Heart right ventricle (tissue), 16 donors: Measurements from ENCODE around the gene ZCCHC4. TPM values are rescaled to one million over a fixed set of nuclear protein-coding genes. Genes with fewer than 3 reads are reported as not detected.

Experiments
- ATAC-seq, 8 donors: fragments of 200-7000 bp; cut with Tn5 transposase; one replicate each; pipeline ENCODE4 v1.9.1; 2020; ENCODE audit warnings: mild to moderate bottlenecking in 8 of 8, moderate library complexity in 8 of 8, moderate number of reproducible peaks in 1 of 8
- DNase-seq, 2 donors: peaks; one replicate each; pipeline ENCODE4 v3.0.0-alpha.2; 2020
- H3K27ac ChIP-seq, 10 donors: fragments of 200-600 bp; sonication (generic) in 2 of 10; one replicate each; pipeline versions ENCODE4 v1.5.0 to v1.8.0; 2020 to 2022; ENCODE audit warnings: mild to moderate bottlenecking in 3 of 10
- H3K27me3 ChIP-seq, 7 donors: fragments of 200-600 bp; one replicate each; pipeline ENCODE4 v1.8.0; 2021 to 2022; ENCODE audit warnings: mild to moderate bottlenecking in 2 of 7
- H3K36me3 ChIP-seq, 9 donors: fragments of 200-600 bp; sonication (generic) in 1 of 9; one replicate each; pipeline versions ENCODE4 v1.5.0 to v1.8.0; 2020 to 2022; ENCODE audit warnings: mild to moderate bottlenecking in 2 of 9
- H3K4me1 ChIP-seq, 9 donors: fragments of 200-600 bp; sonication (generic) in 1 of 9; one replicate each; pipeline versions ENCODE4 v1.5.0 to v1.8.0; 2020 to 2022; ENCODE audit warnings: mild to moderate bottlenecking in 4 of 9
- H3K4me3 ChIP-seq, 10 donors: fragments of 200-600 bp; sonication (generic) in 2 of 10; one replicate each; pipeline versions ENCODE4 v1.5.0 to v1.8.0; 2020 to 2022; ENCODE audit warnings: mild to moderate bottlenecking in 7 of 10, moderate library complexity in 2 of 10
- H3K9me3 ChIP-seq, 11 donors: fragments of 200-600 bp in 10 of 11; sonication (generic) in 2 of 11; one replicate each; pipeline versions ENCODE4 v1.5.0 to v1.8.0; 2013 to 2022; ENCODE audit warnings: mild to moderate bottlenecking in 2 of 11, control low read depth in 1 of 11, moderate library complexity in 1 of 11
- WGBS, 2 donors: extraction: QIAGEN DNeasy Blood & Tissue Kit; methylation state at CpG; one replicate each; pipeline ENCODE4 v1.1.7; 2013; ENCODE audit warnings: inconsistent platforms in 1 of 2; 5-methylcytosine and 5-hydroxymethylcytosine counted together
- intact Hi-C, 10 donors: fragments of 100-400 bp; cut with DNase I; formaldehyde crosslinking; loops; one replicate each; pipeline versions ENCODE4 v1.11.1 to v1.14.2; 2022
- polyA plus RNA-seq, 2 donors: library from polyadenylated mRNA; stranded (reverse); fragments of 200-250 nt; gene quantifications; one replicate each; pipeline ENCODE4 v1.2.3, GENCODE V29; 2013
- total RNA-seq, 10 donors: library from RNA; stranded (reverse); fragmentation: NEBNext Ultra II Directional in 3 of 10; extraction: Animal tissue kit (Norgen Biotek cat#: 25700) in 3 of 10; gene quantifications; one replicate each; pipeline versions ENCODE4 v1.2.1 to v1.2.4, GENCODE V29; 2021 to 2023
- TF ChIP-seq, protein P1 (sequence below), 9 donors: fragments of 200-600 bp; sonication (generic) in 2 of 9; IDR thresholded peaks; one replicate each; pipeline versions ENCODE4 v1.5.0 to v1.8.0; 2021 to 2022; ENCODE audit warnings: antibody characterized with exemption in 9 of 9, mild to moderate bottlenecking in 5 of 9, moderate library complexity in 1 of 9
- donor health status: Arrhythmogenic right ventricular cardiomyopathy.
- donor health status: ischemic (EF 13 %, LVEDD 7.1; RV severe dilation, severe dysfunction).
- donor health status: healthy with polysubstance abuse.
- donor health status: DM: no; HTN: yes; CAD: no.
- donor health status: DM: no; HTN: no; CAD: no.
- donor health status: ischemic (EF 25% LVEDD 6.9; RV normal size, moderate dysfunction).
- donor health status: ischemic (EF 25% LVEDD 5.7; RV mildly dilated, moderate dysfunction).
- donor health status: healthy.
- donor health status: DM: yes; HTN: yes; CAD: no.
- donor health status: Ischemic cardiomyopathy.
- donor health status: ischemic (EF 35%, LVEDD 5.7; RV mildly dilated, moderate dysfunction).
- donor health status: nonischemic (EF 11% LVEDD 7.7; RV severe dilation, severe dysfunction).
- donor health status: DM: yes; HTN: yes; CAD: no.
- donor health status: PGD.
- donor health status: ischemic (EF 29% LVEDD 5.4; RV normal size, mild dysfunction).
- donor health status: nonischemic (EF 23%, LVEDD 6.1; RV moderate dilation, normal function).

The ZCCHC4 gene
- total and polyA plus RNA-seq, 12 donors: 3.8 to 10.9 (median 7.5) TPM

DNA sequence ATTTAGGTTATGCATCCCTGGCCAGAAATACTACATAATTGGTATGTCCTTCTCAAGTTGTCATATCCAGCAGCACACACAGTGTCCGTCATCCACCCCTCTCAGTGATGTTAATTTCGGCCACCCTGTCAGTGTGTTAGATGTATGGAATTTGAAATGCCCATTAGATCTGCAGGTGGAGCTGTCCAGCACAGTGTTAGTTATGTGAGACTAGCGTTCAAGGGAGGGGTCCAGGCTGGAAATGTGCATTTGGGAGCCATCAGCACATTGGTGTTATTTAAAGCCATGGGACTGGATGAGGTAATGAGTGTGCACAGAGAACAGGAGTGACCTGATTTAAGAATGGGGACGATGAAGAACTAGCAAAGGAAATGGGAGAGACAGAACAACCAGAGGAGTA is 86.9 kb downstream of the ZCCHC4 start:
- Histone ChIP-seq H3K27me3 (no peaks in the 10 kb centered on the region), H3K4me3 (no peak overlapping the region), H3K27ac (no peak overlapping the region), H3K9me3 (peaks cover 0 to 12% (median 0%) of the 10 kb centered on the region in 11 donors), H3K4me1 (no peaks in the 10 kb centered on the region), H3K36me3 (peaks cover 0 to 100% (median 52%) of the 10 kb centered on the region in 9 donors)
- 75 to 80% methylated on average over 4 of the region's 4 CpGs for WGBS, 2 donors
- TF ChIP-seq, protein P1, sequence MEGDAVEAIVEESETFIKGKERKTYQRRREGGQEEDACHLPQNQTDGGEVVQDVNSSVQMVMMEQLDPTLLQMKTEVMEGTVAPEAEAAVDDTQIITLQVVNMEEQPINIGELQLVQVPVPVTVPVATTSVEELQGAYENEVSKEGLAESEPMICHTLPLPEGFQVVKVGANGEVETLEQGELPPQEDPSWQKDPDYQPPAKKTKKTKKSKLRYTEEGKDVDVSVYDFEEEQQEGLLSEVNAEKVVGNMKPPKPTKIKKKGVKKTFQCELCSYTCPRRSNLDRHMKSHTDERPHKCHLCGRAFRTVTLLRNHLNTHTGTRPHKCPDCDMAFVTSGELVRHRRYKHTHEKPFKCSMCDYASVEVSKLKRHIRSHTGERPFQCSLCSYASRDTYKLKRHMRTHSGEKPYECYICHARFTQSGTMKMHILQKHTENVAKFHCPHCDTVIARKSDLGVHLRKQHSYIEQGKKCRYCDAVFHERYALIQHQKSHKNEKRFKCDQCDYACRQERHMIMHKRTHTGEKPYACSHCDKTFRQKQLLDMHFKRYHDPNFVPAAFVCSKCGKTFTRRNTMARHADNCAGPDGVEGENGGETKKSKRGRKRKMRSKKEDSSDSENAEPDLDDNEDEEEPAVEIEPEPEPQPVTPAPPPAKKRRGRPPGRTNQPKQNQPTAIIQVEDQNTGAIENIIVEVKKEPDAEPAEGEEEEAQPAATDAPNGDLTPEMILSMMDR (IDR thresholded peaks at IDR 0.05): no peak
- intact Hi-C loops: no loop called here
- DNase-seq: no peak
- no peak for ATAC-seq

DNA sequence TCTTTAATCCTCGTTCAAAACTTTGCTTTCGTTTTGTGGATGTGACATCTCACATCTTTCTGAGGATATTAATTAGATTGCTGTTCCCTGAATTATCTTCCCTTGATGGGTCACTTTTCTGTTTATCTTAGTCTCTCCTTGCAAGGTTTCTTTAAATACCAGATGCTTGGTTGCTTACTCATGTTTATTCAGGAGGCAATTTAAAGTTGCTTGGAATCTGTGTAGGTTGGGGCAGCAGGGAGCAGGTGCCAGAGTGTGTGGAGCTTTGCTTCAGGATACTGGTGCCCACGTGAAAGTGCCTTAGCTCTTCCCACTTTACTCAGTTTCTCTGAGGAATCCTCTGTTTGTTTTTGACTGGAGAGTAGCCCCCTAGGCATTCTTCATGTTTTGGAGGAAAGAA is 88.5 kb downstream of the ZCCHC4 start:
- Histone ChIP-seq H3K27ac (no peak overlapping the region), H3K36me3 (peaks cover 0 to 100% (median 54%) of the 10 kb centered on the region in 9 donors), H3K4me3 (no peak overlapping the region), H3K9me3 (peaks cover 0 to 12% (median 0%) of the 10 kb centered on the region in 11 donors), H3K4me1 (no peaks in the 10 kb centered on the region), H3K27me3 (no peaks in the 10 kb centered on the region)
- no peak for DNase-seq
- no peak for ATAC-seq
- 81 to 82% methylated on average over 3 of the region's 3 CpGs for WGBS, 2 donors
- TF ChIP-seq, protein P1 (IDR thresholded peaks at IDR 0.05): no peak
- intact Hi-C loops: no loop called here

DNA sequence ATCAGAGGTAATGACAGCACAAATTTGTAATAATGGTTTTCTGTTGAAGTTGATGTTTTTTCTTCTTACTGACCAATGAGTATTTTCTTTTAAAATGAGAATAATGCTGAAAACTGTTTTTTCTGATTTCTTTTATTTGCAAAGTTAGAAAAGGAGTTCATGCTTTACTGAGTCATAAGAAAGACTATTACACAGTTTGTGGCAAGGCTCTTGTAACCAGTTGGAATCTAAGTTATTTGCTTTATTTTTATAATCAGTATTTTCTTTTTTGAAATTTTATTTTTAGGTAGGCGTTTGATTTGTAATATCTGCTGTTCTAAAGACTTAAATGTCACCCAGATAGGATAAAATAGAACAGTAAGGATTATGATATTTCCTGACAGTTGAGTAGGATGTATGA is 89.9 kb downstream of the ZCCHC4 start:
- intact Hi-C loops: no loop called here
- TF ChIP-seq, protein P1 (IDR thresholded peaks at IDR 0.05): no peak

DNA sequence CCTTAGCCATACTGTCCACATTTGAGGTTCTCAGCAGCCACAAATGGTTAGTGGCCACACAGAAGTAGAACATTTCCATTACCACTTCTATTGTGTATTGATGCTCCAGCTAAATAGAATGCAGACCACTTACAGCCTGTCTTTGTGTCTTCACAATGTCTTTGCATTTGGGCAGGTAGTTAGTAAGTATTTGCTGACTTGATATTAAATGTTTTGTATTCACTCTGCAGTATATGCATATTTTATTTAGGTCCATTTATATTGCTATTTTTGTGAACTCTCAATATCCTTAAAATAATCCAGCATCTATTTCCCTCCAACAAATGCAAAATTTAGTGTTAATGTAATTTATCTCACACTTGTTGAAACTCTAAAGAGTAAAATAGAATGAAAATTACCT is 91.1 kb downstream of the ZCCHC4 start:
- DNase-seq (no peak), ATAC-seq (no peak)
- H3K27me3 ChIP-seq: no peaks in the 10 kb centered on the region
- no peak overlapping the region for H3K4me3 ChIP-seq
- no peak overlapping the region for H3K27ac ChIP-seq
- intact Hi-C loops: no loop called here
- no peaks in the 10 kb centered on the region for H3K4me1 ChIP-seq
- TF ChIP-seq, protein P1 (IDR thresholded peaks at IDR 0.05): no peak
- peaks cover 0 to 100% (median 61%) of the 10 kb centered on the region in 9 donors for H3K36me3 ChIP-seq
- H3K9me3 ChIP-seq: no peaks in the 10 kb centered on the region

More for the DNA sequence above, 89.9 kb downstream of the ZCCHC4 start:
- no peak overlapping the region for H3K4me3 ChIP-seq
- H3K27me3 ChIP-seq: no peaks in the 10 kb centered on the region
- no peak overlapping the region for H3K27ac ChIP-seq
- peaks cover 0 to 100% (median 54%) of the 10 kb centered on the region in 9 donors for H3K36me3 ChIP-seq
- WGBS, 2 donors: 89 to 93% methylated on average over 1 of the region's 1 CpG
- DNase-seq (no peak), ATAC-seq (no peak)
- H3K9me3 ChIP-seq: peaks cover 0 to under 1% (median 0%) of the 10 kb centered on the region in 11 donors
- no peaks in the 10 kb centered on the region for H3K4me1 ChIP-seq
